NCI-H128 (cell line): Measurements from ENCODE around the gene SCAP.
"Not testable (repeated sequence)": the region's sequence is repeated elsewhere in the genome, so short reads cannot be mapped to it uniquely, and the experiment has no call there.

Source experiments
- DNase-seq: peaks from one replicate; lab custom pipeline; 2025; ENCODE audit not compliant: unreplicated experiment; lab: John Stamatoyannopoulos, UW

Gene SCAP

DNA sequence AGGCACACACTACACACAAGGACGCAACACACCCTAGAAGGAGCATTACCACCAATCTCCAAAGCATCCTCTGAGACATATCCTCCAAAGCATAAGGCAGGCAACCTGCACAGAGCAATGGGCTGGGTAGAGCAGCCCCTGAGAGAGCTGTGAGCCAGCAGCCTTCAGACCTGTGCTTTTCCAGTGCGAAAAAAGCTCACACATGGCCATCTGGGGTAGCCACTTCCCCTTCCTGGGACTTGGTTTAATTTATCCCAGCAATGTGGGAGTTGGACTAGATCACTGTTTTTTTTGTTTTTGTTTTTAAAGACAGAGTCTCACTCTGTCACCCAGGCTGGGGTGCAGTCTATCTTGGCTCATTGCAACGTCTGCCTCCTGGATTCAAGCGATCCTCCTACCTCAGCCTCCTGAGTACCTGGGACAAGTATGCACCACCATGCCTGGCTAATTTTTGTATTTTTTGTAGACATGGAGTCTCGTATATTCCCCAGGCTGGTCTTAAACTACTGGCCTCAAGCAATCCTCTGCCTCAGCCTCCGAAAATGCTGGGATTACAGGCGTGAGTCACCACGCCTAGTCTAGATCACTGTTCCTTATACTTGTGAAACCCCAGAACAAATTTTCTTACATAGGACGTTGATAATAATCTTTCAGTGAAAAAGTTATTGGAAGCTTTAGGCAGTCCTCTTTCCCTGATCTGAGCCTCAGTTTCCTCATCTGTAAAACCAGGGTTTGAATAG, 76.0 kb downstream of the SCAP start:
- no peak for DNase-seq

DNA sequence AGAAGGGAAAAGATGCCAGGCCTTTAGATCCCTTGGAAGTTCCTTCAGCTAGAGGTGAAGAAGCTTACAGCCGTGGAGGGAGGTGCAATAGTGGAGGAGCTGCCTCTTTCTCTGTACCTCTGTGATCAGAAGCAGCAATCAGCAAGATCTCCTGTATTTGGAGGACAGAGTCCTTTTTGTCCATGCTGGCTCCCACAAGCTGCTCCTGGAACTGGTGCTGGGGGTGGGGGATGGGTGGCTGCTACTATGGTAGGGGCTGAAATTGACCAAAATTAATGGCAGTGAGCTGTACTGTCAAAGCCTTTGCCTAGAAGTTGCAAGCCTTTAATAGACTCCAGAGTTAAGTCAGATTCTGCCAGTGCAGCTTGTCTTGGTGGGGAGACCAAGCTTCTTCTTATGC, 76.7 kb downstream of the SCAP start:
- DNase-seq = no peak

DNA sequence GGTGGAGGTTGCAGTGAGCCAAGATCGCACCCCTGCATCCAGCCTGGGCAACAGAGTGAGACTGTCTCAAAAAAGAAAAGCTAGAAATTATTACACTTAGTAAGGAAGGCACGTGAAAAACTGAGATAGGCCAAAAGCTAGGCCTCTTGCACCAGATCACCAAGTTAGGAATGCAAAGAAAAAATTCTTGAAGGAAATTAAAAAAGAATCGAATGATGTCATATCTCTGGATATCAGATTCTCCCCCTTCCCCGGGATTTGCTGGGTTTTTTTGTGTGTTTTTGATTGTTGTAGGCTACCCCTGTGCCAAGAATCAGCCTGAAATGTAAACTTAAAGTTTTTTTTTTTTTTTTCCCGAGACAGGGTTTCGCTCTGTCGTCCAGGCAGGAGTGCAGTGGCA, 77.5 kb downstream of the SCAP start:
- DNase-seq = no peak

DNA sequence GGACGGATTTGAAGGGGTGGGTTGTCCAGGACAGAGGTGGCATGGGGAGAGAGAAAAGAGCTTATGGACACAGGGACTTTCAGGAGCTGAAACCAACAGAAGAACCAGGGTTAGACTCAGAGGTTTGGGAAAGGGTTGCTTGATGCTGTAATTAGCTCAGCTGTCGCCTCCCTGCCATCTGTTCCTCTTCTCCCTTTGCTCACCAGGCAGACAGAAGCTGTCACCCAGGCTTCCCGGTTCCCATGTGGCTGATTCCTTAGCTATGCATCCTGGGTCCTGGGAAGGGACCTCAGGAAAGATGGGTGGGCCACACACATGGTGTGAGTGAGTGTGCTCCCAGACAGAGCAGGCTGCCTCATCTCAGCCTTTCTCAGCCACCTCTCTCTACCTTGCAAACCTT, 80.9 kb downstream of the SCAP start:
- no peak for DNase-seq

DNA sequence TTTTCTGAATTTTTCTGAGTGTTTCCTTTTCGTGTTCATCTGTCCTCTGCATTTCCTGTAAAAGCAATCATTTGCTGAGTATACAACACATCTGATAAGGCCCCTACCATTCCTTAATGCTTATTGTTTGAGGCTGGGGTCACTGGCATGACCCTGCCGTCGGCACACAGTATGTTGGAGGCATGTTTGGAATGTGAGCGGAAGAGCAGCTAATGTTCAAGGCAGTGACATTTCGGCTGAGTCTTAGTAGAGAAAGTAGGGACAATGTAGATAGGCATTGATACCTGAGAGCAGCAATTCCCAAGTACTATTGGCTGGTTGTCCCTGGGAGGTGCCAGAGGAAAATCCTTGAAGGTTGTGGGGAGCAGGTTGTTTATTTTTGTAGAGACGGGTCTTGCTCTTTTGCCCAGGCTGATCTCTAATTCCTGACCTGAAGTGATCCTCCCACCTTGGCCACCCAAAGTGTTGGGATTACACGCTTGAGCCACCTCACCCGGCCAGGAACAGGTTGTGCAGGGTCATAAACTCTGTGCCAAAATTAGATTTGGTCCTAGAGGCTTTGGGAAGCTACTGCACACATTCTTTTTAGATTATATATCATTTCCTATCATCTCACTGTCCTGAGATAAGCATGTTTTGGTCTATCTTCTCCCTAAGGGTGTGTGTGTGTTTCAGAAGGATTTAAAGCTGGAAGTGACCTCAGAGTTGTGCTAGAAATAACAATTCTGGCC, 81.4 kb downstream of the SCAP start:
- no peak for DNase-seq

DNA sequence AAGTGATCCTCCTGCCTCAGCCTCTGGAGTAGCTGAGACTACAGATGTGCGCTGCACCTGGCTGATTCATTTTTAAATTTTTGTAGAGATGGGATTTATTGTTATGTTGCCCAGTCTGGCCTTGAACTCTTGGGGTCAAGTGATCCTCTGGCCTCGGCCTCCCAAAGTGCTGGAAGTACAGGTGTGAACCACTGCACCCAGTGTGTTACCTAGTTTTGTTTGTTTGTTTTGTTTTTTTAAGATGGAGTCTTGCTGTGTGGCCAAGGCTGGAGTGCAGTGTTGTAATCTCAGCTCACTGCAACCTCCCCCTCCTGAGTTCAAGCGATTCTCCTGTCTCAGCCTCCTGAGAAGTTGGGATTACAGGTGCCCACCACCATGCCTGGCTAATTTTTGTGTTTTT, 82.8 kb downstream of the SCAP start:
- DNase-seq = no peak

DNA sequence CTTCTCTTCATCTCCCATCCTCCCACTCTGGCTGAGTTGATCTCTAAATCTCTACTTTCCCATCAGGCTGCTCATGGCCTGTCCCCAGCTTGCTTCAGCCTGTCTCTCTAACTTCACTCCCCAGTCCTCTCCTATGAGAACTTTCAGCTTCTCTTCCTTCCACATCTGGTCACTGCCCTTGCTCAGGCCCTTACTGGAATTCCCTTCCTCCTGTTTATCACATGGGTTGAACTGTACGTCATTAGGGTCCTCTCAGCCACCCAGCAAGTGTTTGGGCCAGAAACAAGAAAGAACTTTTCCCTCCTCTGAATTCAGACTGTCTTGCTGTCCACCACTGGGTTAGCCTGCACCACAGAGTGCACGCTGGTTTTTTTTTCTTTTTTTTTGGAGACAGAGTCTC, 89.9 kb downstream of the SCAP start:
- no peak for DNase-seq

DNA sequence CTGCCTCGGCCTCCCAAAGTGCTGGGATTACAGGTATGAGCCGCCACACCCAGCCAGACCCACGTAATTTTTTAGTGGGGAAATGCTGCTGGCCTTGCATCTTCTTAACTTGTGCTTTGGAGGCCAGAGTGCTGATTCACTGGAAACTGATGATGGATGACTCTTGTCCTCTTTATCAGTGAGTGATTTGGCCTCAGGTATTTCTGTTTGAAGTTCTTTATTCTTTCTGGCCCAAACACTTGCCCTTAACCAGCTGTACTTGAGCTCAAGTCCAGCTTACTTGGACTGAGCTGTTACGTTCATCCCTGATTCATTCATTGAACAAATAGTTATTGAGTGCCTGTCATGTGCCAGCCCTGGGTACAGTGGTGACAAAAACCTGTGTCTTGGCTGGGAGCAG, 90.7 kb downstream of the SCAP start:
- DNase-seq = no peak

DNA sequence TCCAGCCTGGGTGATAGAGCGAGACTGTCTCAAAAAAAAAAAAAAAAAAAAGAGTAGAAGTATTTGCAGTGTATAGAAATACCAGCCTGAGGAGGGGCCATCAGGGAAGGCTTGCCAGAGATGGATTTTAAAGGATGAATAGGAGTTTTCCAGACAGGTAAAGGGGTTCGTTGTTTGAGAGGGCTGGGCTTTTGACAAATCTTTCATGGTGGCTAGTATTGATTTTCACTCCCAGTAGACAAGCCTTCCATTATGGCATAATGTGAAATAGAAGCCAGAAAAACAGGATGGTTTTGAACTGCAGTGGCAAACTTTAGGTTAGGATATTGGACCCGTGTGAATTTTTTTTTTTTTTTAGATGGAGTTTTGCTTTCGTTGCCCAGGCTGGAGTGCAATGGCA, 91.3 kb downstream of the SCAP start:
- DNase-seq = no peak

DNA sequence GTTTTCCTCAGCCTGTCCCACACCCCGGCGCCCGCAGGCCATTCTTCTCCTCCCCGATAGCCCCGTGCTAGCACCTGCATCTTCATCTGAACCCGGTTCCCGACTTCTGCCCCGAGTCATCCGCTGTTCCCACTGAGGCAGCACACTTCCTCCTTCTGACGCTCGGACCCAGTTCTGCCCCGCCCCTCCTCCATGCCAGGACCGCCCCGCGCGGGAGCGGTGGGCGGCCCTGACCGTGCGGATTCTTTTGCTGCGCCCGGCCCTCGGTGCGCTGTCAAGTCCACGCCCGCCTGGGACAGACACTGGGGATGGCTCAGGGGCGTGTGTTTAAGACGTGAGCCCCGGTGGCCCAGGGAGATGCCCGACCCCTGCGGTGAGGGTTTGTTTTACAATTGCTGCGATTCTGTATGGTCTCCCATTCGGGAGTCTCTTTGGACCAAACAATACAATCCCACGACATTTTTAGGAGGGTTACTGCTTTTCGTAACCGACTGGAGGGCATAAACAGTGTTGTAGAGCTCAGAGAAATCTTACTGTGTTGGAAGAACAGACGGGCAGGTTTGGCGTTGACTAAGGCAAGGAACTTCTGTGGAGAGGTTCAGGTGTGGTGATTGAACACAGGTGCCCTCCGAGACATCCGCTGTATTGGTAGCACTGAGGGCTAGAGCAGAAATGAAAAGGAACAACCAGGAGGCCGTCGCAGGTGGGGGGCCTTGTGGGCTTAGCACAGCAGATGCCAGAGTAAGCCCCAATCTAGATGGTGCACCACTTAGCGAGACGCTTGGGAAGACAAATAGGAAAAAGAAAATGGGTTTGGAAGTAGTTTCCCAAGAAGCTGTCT, 94.2 kb downstream of the SCAP start:
- peak; percentile 43 for DNase-seq

DNA sequence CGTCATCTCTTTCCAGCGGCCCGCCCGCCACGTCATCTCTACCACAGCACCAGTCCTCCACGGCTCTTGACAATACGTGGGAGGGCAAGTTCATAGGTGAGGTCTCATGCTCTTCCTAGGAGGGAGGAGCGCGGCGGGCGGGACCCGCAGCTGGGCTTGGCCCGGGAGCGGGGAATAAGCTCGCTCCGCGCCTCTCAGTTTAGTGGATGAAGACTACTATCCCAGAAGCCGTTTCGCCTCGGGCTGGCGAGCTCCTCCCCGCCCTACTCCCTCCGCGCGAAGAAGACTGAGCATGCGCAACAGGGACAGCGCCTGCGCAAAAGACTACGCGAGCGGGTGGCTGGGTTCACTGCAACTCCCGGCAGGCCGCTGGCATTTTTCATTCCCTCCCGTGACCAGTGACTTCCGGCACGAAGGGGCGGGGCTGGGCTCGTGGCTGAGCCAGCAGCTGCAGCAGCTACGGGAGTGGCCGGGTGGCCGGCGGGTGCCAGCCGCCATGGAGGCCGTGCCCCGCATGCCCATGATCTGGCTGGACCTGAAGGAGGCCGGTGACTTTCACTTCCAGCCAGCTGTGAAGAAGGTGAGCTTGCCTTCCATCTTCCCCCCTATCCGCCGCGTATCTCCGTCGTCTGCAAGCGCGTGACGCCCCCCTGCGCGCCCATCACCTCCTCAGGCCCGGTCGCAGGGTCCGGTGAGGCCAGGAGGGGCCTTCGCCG, 95.0 kb downstream of the SCAP start, which contains the start of gene PTPN23:
Gene PTPN23 (plus strand): TSS at position 421 of the 716 bp plus-strand sequence. CDS start 76 bp downstream, at position 497.
- DNase-seq = peak; percentile 97

DNA sequence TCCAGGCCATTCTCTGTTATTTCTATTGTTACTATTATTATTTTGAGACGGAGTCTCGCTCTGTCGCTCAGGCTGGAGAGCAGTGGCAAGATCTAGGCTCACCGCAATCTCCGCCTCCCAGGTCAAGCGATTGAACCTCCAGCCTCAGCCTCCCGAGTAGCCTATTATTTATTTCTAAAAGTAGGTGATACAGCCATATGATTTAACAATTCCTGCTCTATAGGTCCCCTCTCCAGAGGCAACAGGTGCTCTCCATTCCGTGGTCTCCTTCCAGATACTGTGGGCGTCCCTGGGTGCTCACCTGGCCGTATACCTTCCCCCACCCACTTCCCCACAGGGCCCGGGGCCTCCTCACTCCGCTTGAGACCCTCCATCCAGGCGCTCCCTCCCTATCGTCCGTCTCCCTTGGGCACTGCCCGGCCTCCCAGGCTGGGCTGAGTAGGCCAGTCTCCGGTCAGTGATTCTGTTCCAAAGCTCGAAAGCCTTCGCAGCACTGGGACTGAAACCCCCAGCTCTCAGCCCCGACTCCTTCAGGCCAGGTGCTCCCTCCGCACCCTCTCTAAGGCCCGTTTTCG, 95.6 kb downstream of the SCAP start:
- no peak for DNase-seq

DNA sequence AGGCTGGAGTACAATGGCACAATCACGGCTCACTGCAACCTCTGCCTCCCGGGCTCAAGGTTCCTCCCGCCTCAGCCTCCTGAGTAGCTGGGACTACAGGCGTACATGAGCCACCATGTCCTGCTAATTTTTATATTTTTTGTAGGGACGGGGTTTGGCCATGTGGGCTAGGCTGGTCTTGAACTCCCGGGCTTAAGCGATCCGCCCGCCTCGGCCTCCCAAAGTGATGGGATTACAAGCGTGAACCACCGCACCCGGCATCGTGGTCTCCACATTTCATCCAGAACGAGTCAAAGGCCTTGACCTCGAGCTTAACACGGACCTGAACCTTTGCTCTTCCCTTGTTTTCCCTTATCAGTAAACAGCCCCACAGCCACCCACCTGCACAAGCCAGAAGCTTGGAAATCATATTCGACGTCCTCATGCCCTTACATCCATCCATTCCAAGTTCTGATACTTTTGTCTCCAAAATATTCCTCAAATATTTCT, 96.3 kb downstream of the SCAP start:
- no peak for DNase-seq

DNA sequence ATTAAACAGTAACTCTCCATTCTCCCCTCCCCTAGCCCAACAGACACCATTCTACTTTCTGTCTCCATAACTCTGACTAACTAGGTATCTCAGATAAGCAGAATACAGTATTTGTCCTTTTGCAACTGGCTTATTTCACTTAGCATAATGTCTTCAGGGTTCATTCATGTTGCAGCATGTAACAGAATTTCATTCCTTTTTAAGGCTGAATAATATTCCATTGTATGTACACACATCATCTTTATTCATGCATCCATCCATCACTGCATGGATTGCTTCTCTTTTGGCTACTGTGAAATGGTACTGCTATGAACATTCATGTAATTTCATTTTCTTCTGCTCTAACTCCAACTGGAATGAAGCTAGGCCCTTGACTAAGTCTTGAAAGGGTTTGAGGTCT, 96.9 kb downstream of the SCAP start:
- no peak for DNase-seq

DNA sequence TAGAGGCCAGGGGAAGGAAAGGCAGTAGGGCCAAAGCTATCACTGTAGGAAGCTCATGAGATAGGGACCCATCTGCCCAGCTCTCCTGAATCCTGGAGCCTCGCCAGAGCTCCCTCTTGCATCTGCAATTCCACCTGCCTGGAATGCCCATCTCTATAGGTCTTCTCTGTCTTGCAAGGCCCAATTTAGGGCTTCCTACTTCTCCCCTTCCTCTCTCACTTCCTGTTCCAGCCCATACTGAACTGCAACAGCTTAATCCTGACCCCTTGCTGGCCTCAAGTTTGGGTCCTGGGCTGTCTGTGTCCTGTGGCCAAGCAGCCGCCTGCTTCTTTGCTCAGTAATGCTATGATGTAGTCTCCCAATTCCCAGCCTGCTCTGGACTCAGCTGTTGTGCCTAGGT, 98.6 kb downstream of the SCAP start:
- no peak for DNase-seq

DNA sequence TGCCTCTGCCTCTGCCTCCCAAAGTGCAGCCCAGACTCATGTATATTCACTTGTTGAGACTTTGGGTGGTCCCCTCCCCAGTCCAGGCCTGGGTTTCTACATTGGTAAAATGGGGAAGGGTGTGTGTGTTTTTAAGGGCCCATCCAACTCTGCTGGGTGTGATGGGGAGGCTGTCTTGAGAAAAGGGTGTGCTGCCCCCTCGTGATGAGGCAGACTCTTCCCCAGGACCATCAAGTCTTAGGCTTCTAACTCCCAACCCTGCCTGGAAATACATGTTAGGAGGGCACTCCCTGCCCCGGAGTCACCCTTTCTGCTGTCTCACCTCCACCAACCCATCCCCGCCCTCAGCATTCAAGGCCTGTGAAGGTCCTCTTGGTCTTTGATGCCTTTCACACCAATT, 99.3 kb downstream of the SCAP start:
- DNase-seq = no peak

DNA sequence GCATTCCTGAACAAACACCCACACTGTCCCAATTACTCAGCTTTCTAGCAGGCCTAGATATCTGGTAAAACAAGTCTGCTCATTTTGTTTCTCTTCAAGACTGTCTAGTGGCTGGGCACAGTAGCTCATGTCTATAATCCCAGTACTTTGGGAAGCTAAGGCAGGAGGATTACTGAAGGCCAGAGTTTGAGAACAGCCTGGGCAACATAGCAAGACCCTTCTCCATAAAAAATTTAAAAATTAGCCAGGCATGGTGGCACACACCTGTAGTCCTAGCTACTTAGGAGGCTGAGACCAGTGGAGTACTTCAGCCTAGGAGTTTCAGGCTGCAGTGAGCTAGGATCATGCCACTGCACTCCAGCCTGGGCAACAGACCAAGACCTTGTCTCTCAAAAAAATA, 101.2 kb downstream of the SCAP start:
- DNase-seq = no peak

DNA sequence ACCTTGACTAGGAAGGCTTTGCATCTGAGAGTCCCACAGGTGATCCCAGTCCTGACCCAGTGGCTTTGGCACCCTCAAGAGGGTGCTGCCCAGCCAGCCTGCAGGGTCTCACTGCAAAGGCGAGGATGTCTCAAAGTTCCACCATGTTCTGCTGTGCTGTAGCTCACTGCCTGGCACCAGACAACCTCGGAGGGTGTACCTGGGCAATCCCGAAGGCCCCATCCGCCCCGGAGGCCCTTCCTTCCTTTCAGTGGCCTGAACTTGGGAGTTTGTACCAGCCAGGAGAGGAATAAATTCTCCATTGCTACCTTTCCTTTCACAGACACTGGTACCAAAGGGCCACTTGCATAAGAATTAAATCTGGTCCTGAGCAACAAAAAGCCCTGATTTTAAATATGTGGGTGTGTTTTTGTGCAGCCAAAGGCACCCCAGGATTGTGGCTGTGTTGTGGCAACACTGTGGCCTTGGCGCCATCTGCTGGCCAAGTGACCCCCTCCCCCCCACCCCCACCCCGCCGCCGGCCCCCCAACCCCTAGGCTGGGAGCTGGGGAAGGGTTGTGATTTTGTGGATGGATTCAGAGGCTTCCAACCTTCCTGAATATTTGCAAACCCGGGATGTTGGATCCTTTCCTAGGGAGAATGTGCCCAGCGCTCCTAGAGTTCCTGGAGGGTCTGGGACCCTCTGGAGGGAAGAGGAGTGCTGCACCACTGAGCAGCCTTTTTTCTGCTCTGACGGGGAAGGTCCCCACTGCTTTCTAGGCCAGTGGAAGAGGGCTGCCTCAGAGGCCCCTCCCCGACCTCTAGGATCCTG, 104.6 kb downstream of the SCAP start:
- no peak for DNase-seq

DNA sequence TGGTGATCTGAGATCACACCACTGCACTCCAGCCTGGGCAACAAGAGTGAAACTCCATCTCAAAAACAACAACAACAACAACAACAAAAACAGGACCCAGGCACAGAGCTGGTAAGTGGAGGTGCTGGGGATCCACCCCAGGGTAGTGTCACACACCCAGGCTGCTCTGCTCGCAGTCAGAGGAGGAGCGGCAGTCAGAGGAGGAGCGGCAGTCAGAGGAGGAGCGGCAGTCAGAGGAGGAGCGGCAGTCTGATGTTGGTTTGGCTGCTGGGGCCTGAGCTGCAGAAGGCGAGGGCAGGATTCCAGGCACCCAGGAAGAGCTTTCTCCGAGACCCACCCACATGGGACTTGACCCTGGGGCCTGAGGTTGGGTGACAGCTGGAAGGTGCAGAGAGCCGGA, 105.7 kb downstream of the SCAP start:
- DNase-seq = not testable (repeated sequence)

DNA sequence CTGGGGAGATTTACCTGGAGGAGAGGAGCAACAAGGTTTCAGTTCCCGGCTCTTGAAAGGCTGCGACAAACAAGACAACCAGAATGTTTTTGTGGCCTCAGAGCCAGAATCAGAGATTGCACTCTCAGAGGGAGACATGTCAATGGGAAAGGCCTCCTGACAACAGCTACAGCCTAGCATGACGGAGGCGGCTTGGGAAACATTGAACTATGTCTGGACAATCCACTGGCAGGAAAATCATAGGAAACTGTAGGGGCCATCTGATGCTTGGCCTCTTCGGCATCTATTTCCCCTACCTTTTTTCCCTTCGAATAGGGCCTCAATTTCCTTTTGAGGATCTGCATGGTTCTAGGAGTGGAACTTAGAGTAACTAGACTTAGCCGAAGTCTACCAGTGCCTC, 108.1 kb downstream of the SCAP start:
- DNase-seq = no peak
